C1 segment of cervical spinal cord (tissue), 14 donors: ENCODE results near the gene DCP1A.
"Not testable (repeated sequence)": the region's sequence is repeated elsewhere in the genome, so short reads cannot be mapped to it uniquely, and the experiment has no call there.

Experiments used
- DNase-seq, 14 donors: peaks; one replicate each; lab custom pipeline; 2025; lab: John Stamatoyannopoulos, UW

The DCP1A gene

DNA sequence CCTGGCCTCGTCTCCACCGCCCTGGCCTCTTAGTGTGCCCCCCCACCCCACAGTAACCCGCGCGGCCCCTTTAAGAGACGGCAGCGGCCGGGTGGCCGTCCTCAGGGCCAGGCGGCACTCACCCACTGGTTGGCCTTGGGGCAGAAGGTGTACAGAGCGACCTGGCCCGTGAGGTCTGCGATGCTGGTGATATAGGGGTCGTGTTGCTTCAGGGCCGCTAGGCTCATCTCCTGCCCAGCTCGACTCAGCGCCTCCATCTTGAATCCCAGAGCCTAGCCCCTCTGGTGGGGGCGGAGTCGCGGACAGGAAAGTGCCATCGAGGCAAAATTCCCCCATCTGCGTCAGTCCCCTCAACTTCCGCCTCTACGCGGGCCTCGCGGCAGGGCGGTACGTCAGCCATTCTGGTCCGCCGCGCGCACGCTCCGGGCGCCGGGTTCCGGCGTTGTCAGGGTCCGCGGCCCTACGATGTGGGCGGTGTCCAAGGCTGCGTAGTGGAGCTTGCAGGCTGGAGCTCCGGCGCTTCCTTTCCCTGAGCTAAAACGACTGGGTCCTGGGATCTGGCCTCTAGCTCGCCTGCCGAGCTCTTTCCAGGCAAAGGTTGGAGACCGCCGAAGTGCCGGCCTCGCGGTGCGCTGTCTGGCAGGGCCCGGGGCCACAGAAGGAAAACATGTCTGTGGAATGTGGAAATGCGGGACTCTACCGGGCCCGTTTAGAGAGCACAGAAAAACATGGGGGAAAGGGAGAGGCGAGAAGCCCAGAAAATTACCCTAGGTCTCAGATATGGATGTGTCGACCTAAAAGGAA is at the start of gene DCP1A:
TSS of gene DCP1A (minus strand) at position 283 of the 804 bp plus-strand sequence. CDS start at position 257, 26 bp downstream.
- DNase-seq: peak; percentile 73 to 97 (median 94)

DNA sequence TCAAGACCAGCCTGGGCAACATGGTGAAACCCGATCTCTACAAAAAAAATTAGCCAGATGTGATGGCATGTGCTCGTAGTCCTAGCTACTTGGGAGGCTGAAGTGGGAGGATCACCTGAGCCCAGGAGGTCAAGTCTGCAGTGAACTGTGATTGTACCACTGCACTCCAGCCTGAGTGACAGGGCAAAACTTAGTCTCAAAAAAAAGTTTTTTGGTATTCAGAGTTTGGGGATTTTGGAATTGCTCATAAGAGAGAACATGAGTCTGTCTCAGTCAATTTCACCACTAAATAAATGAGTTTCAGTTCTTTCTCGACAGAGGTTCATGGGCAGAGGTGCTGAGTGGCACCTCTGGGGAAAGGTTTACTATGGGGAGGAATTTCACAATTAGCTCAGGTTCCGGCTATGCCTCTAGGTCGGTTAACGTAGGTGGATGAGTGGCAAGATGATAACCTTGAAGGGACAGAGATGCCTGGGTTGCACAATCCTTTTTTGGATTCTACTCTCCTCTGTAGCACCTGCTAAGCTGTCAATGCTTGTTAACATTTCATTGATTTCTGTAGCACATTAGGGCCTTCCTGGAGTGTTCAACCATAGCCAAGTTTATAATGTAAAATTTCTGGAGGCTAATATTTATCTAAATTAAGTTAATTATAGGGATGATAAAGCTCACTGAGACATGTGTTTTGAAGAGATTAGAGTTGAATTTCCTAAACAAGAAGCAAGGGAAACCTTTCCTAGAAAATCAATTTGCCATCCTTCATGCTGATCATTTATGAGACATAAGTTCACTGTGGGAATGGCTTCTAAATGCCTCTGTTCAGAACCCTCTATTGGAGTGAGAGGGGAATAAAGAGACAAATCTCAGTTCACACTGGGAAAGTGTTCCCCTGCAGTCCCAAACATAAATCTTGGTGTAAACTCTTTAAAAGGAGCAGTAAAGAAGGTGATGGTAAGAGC is 37.4 kb upstream of the DCP1A start:
- no peak for DNase-seq

DNA sequence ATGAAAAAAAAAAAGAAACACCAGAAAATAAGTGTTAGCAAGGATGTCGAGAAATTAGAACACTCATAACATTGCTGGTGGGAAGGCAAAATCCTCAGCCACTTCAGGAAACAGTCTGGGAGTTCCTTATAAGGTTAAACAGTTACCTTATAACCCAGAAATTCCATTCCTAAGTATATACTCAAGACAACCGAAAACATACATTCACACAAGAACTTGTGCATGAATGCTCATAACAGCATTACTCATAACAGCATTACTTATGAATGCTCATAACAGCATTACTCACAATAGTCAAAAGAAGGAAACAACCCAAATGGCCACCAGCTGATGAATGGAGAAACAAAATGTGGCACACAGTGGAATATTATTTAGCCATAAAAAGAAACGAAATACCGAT is 34.8 kb upstream of the DCP1A start:
- no peak for DNase-seq

DNA sequence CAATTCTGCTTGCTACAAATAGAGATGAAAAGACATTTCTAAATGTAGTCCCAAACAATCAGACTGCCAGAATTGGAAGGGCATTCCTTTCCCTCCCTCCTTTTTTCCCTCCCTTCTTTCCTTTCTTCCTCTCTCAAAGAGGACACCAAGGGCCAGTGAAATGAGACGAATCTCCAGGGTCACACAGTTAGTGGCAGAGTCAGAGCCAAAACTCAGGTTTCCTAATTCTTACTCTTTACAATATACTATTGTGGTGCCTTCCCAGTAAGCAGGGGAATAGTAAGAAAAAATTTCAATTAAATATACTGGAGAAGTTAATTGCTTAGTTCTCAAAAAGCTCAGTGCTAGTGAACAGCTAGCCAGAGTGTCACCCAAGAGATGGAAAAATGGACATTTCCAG is 33.0 kb upstream of the DCP1A start:
- no peak for DNase-seq

DNA sequence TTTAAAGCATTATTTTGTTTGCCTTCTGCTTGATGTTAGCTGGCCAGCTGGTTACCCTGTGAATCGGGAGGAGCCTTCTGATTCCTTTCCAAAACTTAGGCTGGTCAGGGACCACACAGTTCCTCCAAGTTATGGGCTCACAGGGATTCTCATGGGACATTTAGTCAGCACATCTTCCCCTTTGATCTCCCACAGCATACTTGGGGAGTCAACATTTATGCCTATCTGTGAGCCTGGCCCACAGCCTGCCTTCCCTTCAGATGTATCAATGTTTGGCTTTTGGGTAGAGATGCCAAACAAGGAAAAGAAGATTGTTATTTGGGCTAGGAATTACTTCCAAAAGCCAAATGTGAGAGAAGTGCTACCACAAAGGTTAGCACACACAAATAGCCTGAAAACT is 32.6 kb upstream of the DCP1A start:
- no peak for DNase-seq

DNA sequence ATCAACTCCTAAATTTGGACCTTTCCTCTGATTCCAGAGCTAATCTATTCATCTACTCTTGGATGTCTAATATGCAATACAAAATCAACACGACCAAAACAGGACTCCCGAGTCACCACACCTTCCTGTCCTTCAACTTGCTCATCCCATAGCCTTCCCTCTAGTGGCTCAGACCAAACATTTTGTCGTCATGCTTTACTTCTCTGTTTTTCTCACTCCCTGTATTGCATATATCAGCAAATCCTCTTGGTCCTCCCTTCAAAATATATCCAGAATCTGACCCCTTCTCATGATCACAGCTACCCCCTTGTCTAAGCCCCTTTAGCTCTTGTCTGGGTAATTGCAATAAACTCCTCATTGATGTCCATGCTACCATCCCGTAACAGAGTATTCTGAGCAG is 30.5 kb upstream of the DCP1A start:
- no peak for DNase-seq

DNA sequence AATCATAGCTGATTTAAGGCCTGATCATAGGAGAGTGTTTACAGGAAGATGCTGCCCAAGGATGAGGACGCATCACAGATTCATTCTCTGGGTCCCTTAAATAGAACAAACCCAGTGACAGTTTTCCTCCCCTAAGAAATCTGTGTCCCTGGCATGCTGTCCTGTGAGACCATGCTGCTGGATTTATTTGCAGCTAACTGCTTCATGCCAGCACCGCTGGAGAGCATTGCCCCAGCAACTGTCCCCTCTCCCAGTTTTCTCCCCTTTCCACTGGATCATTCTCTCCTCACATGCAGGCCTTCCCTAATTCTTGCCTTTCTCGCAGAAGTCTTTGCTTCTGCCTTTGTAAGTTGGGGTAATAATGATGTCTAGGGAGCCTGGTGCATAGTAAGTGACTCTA is 29.3 kb upstream of the DCP1A start:
- DNase-seq: no peak

DNA sequence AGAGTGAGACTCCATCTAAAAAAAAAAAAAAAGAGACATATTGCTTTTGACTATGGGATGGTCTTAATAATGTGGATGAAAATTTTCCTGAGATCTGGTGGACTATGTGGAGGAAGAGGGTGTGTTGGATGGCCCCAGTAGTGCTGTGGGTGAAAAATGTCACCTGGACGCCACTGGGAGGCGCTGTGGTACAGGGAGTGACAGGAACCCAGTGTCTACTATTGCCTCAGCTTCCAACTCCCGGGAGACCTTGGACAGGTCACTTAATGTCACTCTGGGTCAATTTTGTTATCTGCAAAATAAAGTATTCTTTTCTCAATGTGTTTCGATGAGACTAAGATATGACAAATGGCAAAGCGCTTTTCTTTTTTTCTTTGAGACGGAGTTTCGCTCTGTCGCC is 27.7 kb upstream of the DCP1A start:
- peak in 11 of 14 donors; percentile 0 to 62 (median 18) for DNase-seq

DNA sequence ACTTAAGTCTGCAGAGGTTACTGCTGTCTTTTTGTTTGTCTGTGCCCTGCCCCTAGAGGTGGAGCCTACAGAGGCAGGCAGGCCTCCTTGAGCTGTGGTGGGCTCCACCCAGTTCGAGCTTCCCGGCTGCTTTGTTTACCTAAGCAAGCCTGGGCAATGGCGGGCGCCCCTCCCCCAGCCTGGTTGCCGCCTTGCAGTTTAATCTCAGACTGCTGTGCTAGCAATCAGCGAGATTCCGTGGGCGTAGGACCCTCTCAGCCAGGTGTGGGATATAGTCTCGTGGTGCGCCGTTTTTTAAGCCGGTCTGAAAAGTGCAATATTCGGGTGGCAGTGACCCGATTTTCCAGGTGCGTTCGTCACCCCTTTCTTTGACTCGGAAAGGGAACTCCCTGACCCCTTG is 23.4 kb upstream of the DCP1A start:
- DNase-seq: not testable (repeated sequence)

DNA sequence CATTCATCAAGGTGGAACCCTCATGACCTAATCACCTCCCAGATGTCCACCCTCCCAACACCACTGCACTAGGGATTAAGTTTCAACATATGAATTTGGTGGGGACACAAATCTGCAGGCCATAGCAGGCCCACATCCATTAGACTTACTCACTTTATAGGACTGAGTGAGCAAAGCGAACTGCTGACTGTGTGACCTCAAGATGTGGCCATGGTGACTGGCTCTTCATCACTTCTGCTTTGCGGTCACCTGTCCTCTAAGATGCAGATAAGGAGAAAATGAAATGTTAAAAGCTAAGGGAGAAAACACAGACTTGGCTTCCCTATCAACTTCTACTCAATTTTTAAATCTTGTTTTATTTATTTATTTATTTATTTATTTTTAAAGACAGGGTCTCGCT is 14.5 kb upstream of the DCP1A start:
- no peak for DNase-seq

DNA sequence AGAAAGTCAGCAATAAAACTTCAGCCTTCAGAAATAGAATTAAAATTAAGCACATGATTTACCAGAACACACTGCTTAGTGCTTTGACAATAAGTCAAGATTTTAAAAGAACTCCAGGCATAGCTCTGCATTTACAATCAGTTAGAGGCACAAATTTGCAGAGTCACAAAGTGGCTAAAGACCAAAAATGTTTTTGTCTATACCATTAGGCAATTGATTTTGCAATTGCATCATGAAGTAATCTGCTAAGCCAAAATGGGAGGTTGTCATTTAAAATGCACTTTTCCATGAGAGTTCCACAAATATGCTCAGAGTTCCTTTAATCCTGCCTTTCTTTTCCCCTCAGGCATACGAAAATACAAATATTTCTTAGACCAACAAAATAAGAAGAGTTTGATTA is 10.1 kb upstream of the DCP1A start:
- no peak for DNase-seq

DNA sequence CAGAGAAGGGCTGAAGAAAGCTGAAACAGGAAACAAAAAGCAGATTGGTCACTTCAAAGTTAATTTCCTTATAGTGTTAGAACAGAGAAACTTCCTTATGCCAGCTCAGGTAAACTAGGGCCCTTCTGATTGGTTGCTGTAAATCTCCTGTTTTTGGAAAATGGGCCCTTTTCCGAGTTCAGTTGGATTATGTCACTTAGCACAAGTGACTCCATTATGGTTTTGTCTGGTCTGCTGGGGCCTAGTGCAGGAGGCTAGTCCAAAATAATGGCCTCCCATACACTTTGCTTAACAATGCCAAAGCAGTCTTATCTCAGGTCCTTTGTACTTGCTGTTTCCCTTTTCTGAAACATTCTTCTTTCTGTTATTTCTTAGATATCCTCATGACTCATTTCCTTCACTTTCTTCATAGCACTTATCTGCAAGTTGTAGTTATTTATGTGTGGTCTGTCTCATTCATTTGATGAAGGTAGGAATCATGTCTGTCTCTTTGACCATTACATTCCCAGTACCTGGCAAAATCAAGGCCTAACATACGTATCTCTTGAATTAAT is 7.7 kb upstream of the DCP1A start:
- DNase-seq: no peak

DNA sequence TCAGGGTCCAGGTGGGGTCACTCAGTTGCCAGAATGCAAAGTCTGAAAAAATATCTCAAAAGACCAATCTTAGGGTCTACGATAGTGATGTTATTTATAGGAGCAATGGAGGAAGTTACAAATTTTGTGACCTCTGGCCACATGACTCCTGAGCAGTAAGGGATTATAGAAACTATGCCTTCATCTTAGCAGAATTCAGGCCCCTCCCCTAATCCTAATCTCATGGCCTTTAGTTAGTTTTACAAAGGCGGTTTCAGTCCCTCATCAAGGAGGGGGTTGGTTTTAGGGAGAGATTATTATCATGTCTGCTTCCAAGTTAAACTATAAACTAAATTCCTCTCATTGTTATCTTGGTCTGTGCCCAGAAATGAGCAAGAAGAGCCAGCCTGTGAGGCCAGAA is 5.9 kb upstream of the DCP1A start:
- no peak for DNase-seq

DNA sequence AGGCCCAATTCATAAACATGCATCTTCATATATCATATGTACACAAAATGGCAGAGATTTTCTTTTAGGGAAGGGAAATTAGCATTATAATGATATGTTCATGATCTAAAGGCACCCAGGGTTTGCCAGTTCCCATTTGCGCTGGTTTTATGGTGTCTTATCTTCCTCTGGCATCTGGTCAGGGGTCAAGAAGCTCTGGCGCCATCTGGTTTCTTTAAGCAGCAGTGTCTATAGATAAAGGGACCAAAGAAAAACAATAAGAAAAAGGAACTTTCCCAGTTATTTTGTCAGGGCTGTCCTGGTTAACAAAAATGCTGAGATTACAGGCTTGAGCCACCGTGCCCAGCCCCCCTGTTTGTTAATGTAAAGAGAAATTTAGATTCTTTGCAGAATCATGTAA is 3.3 kb upstream of the DCP1A start:
- no peak for DNase-seq

DNA sequence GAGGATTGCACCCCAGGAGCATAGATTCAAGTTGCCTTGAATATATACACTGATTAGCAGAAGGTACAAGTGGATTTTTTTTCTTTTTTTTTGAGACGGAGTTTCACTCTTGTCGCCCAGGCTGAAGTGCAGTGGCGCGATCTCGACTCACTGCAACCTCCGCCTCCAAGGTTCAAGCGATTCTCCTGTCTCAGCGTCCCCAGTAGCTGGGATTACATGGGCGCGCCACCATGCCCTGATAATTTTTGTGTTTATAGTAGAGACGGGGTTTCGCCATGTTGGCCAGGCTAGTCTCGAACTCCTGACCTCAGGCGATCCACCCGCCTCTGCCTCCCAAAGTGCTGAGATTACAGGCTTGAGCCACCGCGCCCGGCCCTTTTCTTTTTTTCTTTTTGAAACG is 775 bp upstream of the DCP1A start:
- not testable (repeated sequence) for DNase-seq

DNA sequence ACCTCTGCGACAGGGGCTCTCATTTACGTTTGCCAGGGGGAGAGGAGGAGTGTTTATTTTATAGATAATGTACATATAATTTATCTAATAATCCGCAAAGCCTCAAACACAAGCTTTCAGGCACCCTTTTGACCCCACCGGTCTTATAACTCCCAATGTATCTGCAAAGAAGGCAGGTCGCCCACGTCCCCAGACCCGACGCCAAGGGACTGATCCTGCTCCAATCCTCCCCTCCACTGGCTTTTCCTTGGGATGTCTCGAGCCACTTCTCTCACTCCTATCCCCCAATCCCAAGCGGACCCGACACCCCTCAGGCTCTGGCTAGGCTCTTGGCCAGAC is 452 bp downstream of the DCP1A start:
- DNase-seq: no peak

DNA sequence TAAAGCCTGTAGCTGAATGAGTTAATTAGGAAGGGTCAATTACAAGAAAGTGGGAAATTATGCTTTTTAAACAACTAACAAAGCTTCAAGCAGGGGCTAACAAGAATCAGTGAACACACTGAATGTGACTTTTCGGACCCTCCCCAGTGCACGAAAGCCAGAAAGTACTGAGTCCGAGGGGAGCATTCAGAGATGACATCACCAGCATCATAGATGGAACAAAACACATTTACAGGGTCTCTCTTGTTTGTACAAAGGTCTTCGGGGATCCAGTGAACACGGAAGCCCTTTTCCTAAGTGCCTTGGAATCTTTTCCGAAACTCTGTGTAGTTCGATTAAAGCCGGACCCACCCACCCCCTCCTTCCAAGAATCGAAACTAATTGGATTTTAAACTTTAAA is 829 bp downstream of the DCP1A start:
- DNase-seq: no peak

DNA sequence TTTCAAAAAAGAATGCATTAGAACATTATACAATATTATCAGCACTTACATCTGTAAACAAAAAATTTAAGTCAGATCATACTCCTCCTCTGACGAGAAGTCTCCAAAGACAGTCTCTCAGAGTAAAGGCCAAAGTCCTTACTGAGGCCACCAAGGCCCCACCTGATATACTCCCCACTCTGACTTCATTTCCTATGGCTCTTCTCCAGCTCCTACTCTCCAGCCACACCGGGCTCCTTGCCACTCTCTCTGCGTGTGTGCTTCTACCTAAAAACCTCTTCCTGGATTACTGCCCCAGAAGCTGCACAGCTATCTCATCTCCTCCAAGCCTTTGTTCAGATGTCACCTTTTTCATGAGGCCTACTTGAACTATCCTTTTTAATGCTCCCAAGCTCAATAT is 5.0 kb downstream of the DCP1A start:
- DNase-seq: peak in 3 of 14 donors; percentile 5 to 72 (median 12)

DNA sequence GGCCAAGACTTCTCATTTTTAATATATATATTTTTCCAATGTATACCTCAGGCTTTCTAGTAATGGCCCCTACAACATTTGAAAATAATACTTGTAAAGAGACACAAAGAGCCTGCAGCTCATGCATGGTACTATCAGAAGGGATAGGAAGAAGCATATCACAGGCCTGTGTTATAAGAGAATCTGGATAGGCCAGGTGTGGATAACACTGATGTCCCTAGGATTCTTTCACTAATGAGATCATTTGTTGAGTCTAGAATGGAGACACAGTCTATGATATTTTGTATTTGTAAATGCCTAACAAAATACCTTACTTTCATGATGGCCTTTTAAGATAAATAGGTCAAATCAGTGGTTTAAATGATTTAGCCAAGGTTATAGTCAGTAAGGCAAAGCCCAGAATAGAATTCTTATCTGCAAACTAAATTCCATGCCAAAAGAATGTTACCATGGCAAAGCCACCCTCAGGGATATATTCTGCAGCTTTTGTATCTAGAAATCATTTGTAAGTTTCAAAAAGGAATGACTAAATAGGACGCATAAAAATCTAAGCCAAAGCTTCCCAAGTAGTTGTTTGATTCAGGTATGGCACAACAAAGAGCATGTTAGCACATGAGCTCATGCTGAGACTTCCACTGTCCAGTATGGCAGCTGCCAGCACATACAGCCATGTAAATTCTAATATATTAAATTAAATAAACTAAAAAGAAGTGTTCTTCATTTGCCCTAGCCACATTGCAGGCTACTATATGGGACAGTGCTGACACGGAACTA is 10.0 kb downstream of the DCP1A start:
- DNase-seq: no peak

DNA sequence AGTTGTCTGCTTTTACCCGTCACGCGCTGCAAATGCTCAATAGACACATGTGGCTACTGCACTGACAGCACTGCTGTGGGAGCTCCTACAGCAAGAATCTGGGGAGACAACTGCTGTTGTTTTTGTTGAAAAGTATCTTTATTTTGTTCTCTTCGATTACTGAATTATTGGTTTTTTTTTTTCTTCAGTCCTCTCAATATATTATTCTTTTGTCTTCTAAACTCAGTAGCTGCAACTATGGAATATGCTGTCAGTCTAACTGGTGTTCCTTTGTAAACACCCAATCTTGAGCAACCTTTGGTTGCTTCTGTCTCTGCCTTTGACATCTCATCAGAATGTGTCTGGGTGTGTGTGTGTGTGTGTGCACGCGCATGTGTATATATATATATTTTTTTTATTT is 12.6 kb downstream of the DCP1A start:
- DNase-seq: no peak

DNA sequence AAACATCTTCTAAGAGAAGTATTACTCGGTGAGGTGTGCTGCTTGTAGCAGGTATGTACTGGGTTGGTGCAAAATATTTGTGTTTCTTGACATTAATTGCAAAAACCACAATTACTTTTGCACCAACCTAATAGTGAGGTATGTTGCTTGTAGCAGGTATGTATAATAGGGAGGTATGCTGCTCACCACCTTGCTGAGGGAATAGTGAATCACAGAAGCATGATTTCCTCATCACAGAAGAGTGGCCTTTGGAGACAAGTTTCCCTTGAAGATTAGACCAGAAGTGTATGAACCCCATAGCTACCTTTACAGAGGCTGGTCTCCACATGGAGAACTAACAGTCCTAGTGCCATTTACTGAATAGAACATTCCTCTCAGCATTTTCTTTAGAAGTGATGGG is 15.5 kb downstream of the DCP1A start:
- no peak for DNase-seq

DNA sequence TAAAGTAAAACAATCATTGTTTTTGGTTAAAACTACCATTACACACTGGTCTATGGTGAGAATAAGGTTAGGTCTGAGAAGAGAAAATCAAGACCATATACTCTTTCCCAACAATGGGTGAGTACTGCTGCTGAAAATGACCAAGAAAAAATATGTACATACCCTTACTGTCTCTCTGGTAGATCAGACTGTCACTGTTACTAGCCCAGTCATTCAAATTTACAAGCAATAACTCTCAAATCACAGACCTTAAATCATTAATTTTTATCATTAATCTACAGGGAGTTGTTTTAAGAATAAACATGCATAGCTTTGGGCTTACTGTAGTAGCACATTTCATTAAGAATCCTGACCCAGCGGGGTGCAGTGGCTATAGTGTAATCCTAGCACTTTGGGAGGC is 17.4 kb downstream of the DCP1A start:
- no peak for DNase-seq
